Tibial nerve (tissue), 4 donors: ENCODE data around the gene FAM78B.

ENCODE experiments used
- CTCF ChIP-seq, 5 experiments: fragments of 200-600 bp in 3 of 5; fragments of 450-650 bp in 2 of 5; sonication (generic) in 3 of 5; IDR thresholded peaks; one replicate each; pipeline ENCODE4 v1.5.1; 2016 to 2019; ENCODE audit warnings: antibody characterized with exemption in 5 of 5, mild to moderate bottlenecking in 3 of 5, moderate library complexity in 2 of 5
- EP300 ChIP-seq, 2 donors: sonication (generic); formaldehyde crosslinking; IDR thresholded peaks; one replicate each; pipeline ENCODE4 v1.6.1; 2017; ENCODE audit warnings: antibody characterized with exemption in 2 of 2, mild to moderate bottlenecking in 1 of 2

GRCh38 chr1:166114419-166114818 lies 52.4 kb downstream of the FAM78B start:
- no peak for TF ChIP-seq EP300 (IDR thresholded peaks at IDR 0.05)
- TF ChIP-seq CTCF (IDR thresholded peaks at IDR 0.05): no peak
